GM18505 (cell line): Measurements from ENCODE around the gene CST7.

Experiments used
- ATAC-seq: cut with Tn5 transposase; IDR thresholded peaks from one replicate; pipeline ENCODE4 v1.9.1; 2021; ENCODE audit not compliant: unreplicated experiment
- POLR2A ChIP-seq: IDR thresholded peaks from 4 replicates; pipeline ENCODE4 v1.6.1; 2011; ENCODE audit warnings: borderline replicate concordance; ENCODE audit not compliant: insufficient read depth, insufficient read length; ENCODE audit errors: extremely low read depth

CST7 gene

GRCh38 chr20:24986436-24987015 is 37.5 kb downstream of the CST7 start:
- no peak for TF ChIP-seq POLR2A
- ATAC-seq, result no peak

GRCh38 chr20:24987244-24987643 is 38.2 kb downstream of the CST7 start:
- TF ChIP-seq POLR2A, result no peak

DNA sequence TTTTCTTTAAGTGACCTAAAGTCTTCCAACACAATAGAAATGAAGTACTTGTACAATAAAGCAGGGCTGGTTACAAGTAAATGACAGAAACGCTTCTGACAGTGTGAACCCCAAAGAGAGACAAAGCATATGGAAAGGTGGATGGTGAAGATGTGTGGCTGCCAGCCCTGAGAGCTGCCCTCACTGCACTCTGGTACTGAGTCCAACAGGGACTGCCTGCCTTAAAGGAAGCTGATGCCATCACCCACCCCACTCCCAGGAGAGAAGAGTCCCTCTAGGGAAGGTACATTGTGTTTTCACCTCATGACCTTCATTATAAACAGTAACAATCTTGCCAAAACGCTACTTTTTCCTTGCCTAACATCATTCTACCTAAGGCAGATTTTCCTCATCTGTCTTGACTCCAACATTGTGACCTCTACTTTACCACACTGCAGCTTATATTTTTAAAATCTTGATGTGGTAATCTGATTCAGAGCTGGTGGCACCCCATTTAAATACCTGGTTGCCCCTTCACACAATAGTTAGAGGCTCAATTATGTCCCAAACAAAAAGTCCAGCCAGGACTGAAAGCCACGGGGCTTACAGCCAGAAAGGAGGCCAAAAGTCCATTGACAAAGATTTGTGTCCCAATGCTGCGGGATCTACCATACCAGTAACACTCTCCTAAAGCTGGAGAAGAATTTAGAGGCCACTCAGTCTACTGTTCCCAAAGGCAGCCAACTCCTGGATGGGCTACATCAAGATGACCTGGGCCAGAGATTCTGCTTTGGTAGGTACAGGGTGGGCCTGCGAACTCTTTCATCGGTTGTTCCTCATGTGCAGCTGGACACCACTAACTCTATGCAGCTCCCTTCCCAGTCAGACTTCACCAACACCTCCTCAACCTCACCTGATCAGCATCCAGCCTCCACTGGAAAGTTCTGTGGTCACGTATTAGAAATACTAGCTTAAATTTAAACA is 39.1 kb downstream of the CST7 start:
- no peak for ATAC-seq
- TF ChIP-seq POLR2A, result no peak

More at GRCh38 chr20:24987244-24987643, 38.2 kb downstream of the CST7 start:
- ATAC-seq, result no peak

GRCh38 chr20:24989162-24989561 is 40.1 kb downstream of the CST7 start:
- no peak for ATAC-seq
- no peak for TF ChIP-seq POLR2A

DNA sequence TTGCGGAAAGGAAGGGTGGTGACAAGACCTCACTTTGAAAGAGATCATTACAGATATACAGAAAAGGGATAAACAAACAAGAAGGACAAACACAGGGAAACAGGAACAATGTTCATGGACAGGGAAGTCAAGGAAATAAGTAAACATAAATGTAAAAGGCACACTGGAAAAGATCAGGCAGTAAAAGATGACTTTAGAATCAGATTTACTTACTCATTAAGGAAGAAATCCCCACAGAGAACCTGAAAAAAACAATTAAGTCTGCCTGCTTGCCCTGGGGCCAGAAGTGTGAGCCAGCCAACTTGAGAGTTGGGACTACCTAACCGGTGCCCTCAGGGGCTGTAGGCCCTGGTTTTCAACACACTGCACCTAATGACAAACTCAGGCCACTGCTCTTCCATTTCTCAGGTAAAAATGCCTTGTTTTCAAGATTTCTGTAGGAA is 41.8 kb downstream of the CST7 start:
- no peak for ATAC-seq

GRCh38 chr20:24991897-24992486 is 42.9 kb downstream of the CST7 start:
- no peak for TF ChIP-seq POLR2A
- ATAC-seq, result peak; percentile 26

More for the DNA sequence above, 41.8 kb downstream of the CST7 start:
- TF ChIP-seq POLR2A, result no peak

- TF ChIP-seq POLR2A, result peak; percentile 96
- ATAC-seq, result peak; percentile 96
These were observed 43.6 kb downstream of the CST7 start, which contains the start of gene APMAP for GRCh38 chr20:24992487-24993205. APMAP (minus strand) TSS chr20:24992751; CDS start chr20:24992688, 63 bp downstream.

- ATAC-seq, result no peak
- TF ChIP-seq POLR2A, result no peak
These were observed 44.5 kb downstream of the CST7 start for GRCh38 chr20:24993337-24994185.

- no peak for ATAC-seq
- no peak for TF ChIP-seq POLR2A
These were observed 45.1 kb downstream of the CST7 start for GRCh38 chr20:24994186-24994465.

DNA sequence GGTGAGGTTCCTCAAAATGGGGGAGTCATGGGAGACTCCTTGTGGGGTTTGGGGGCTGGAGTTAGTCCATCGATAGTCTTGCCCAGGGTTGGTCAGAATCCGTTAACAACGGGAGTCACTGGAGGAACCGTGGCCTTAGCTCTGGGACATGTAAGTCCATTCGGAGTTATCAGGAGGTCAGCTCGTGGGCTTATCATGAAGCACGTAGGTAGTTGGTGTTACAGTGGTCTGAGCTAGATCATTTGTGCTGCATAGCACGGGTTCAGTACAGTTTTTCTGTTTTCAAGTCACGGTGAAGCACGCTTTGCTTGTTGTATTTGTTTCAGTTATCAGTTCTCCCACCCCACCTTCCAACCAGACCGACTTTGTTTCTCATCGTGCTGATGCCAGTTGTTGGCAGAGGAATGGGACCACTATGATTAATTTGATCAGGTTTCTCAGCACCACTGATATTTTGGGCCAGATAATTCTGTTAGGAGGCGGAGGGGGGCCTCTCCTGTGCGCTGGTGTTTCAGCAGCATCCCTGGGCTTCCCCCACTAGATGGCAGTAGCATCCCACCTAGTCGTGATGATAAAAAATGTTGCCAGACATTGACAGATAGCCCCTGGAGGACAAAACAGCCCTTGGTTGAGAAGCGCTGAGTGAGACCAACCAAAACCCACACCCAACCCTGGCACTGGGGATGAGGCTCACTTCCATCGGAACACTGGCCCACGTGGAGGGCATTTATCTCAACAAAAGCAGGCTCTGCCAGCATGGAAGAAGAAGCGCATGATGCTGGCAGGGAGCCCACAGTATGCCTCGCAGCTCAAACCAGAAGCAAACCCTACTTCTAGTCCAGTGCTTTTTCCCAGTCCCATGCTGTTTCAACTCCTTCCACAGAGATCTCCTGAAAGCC is 45.6 kb downstream of the CST7 start:
- no peak for TF ChIP-seq POLR2A
- peak; percentile 20 for ATAC-seq

GRCh38 chr20:24995741-24996448 is 46.8 kb downstream of the CST7 start:
- ATAC-seq, result no peak
- TF ChIP-seq POLR2A, result no peak
